Activated T-cell treated with anti-CD3 and anti-CD28 coated beads, Interleukin-2, amount 50 U/mL, for 72 hours (primary cell): Measurements from ENCODE around the gene PDZD2. TPM values are rescaled to one million over a fixed set of nuclear protein-coding genes. Genes with fewer than 3 reads are reported as not detected.
"Not testable (repeated sequence)": the region's sequence is repeated elsewhere in the genome, so short reads cannot be mapped to it uniquely, and the experiment has no call there.

ENCODE experiments used
- ATAC-seq, 2 donors: fragments of 150-1000 bp; cut with Tn5 transposase; replicated peaks in 1 of 2; 2 replicates each; pipeline ENCODE4 v1.10.0; 2021; ENCODE audit warnings: moderate library complexity in 2 of 2, mild to moderate bottlenecking in 1 of 2
- DNase-seq, 2 donors: peaks; one replicate each; pipeline ENCODE4 v3.0.0; 2021 to 2022; ENCODE audit warnings: mixed read lengths in 1 of 2
- H3K27ac Mint-ChIP-seq: one replicate; pipeline ENCODE4 v1.8.0; 2022; ENCODE audit warnings: mild to moderate bottlenecking, moderate library complexity, mixed read lengths
- H3K27me3 Mint-ChIP-seq: one replicate; pipeline ENCODE4 v1.8.0; 2022; ENCODE audit warnings: low read depth, mixed read lengths
- H3K36me3 Mint-ChIP-seq, 2 donors: one replicate each; pipeline ENCODE4 v1.8.0; 2022; ENCODE audit warnings: mixed read lengths in 2 of 2, mild to moderate bottlenecking in 1 of 2; ENCODE audit not compliant: insufficient read depth in 2 of 2
- H3K4me1 Mint-ChIP-seq: one replicate; pipeline ENCODE4 v1.8.0; 2022; ENCODE audit warnings: low read depth, mixed read lengths
- H3K4me3 Mint-ChIP-seq, 2 donors: one replicate each; pipeline ENCODE4 v1.8.0; 2022; ENCODE audit warnings: mild to moderate bottlenecking in 2 of 2, mixed read lengths in 2 of 2, moderate library complexity in 2 of 2
- H3K9me3 Mint-ChIP-seq, 2 donors: one replicate each; pipeline ENCODE4 v1.8.0; 2022; ENCODE audit warnings: mixed read lengths in 2 of 2
- total RNA-seq, 2 donors: library from RNA; stranded (reverse); gene quantifications; one replicate each; pipeline ENCODE4 v1.2.3, GENCODE V29; 2022

Gene PDZD2
- total RNA-seq, 2 donors from 2014 or later: 0.02 TPM; not detected in 1

DNA sequence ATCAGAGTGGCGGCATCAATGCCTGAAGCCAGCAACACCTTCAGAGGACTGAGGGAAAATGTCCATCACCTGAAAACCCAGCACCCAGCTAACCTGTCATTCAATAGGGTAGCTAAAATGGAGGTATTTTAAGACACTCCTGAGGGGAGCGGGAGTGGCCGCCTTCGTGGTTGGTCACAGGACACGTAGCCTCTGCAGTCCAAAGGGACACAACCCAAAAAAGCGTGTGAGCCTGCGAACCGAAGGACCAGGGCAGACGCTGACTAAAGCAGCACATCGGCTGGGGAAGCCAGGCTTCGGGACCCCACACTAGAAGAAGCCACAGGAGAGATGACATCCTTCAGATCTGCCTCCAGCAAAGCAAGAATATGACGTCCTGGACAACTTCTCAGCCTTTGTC lies 464.6 kb downstream of the PDZD2 start:
- Mint-ChIP-seq H3K4me1 (peaks cover 6% of the 10 kb centered on the region), H3K27me3 (no peaks in the 10 kb centered on the region), H3K4me3 (no peak overlapping the region), H3K9me3 (no peaks in the 10 kb centered on the region), H3K27ac (no peak overlapping the region), H3K36me3 (peaks cover 4 to 12% of the 10 kb centered on the region in 2 donors)
- ATAC-seq (no peak), DNase-seq (no peak)

GRCh38 chr5:32107291-32107690 lies 468.4 kb downstream of the PDZD2 start:
- ATAC-seq (no peak), DNase-seq (no peak)
- peaks cover 8 to 19% of the 10 kb centered on the region in 2 donors for H3K36me3 Mint-ChIP-seq
- H3K27ac Mint-ChIP-seq: no peak overlapping the region
- H3K4me1 Mint-ChIP-seq: peaks cover 4% of the 10 kb centered on the region
- H3K4me3 Mint-ChIP-seq: no peak overlapping the region
- H3K9me3 Mint-ChIP-seq: no peaks in the 10 kb centered on the region
- H3K27me3 Mint-ChIP-seq: no peaks in the 10 kb centered on the region

- Mint-ChIP-seq H3K9me3 (no peaks in the 10 kb centered on the region), H3K27me3 (no peaks in the 10 kb centered on the region), H3K4me3 (no peak overlapping the region), H3K4me1 (no peaks in the 10 kb centered on the region), H3K36me3 (peaks cover 8 to 19% of the 10 kb centered on the region in 2 donors), H3K27ac (no peak overlapping the region)
- ATAC-seq (no peak), DNase-seq (no peak)
Observed at GRCh38 chr5:32108167-32108566, 469.2 kb downstream of the PDZD2 start.

- Mint-ChIP-seq H3K9me3 (no peaks in the 10 kb centered on the region), H3K4me3 (no peak overlapping the region), H3K4me1 (no peaks in the 10 kb centered on the region), H3K27me3 (no peaks in the 10 kb centered on the region), H3K36me3 (peaks cover 6 to 13% of the 10 kb centered on the region in 2 donors), H3K27ac (no peak overlapping the region)
- ATAC-seq (no peak), DNase-seq (no peak)
Observed at GRCh38 chr5:32109236-32109635, 470.3 kb downstream of the PDZD2 start.

GRCh38 chr5:32110111-32110696 lies 471.3 kb downstream of the PDZD2 start:
- no peaks in the 10 kb centered on the region for H3K4me1 Mint-ChIP-seq
- peaks cover 6 to 13% of the 10 kb centered on the region in 2 donors for H3K36me3 Mint-ChIP-seq
- no peak overlapping the region for H3K4me3 Mint-ChIP-seq
- no peaks in the 10 kb centered on the region for H3K27me3 Mint-ChIP-seq
- ATAC-seq (no peak), DNase-seq (no peak)
- H3K27ac Mint-ChIP-seq: no peak overlapping the region
- no peaks in the 10 kb centered on the region for H3K9me3 Mint-ChIP-seq

DNA sequence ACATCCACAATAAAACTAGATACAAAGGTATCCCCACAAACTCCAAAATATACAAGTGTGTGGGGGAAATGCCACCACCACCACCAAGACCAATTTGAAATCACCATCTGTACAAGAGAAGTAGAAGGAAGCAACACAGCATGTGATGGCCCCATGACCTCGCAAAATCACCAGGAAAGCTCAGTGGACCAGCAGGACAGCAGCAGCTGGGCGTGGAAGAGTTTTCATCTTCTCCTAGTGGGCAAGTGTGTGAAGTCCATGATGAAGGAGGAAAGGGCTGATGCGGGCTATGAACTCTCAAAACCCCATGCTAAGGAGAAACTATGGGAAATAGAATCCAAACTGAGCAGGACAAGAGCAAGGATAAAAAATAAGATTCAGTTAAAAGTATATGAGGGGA lies 477.1 kb downstream of the PDZD2 start:
- Mint-ChIP-seq H3K36me3 (peaks cover 17 to 29% of the 10 kb centered on the region in 2 donors), H3K4me3 (peak overlapping the region; percentile 13 to 31), H3K27ac (peak overlapping the region; percentile 95), H3K9me3 (no peaks in the 10 kb centered on the region), H3K27me3 (no peaks in the 10 kb centered on the region), H3K4me1 (peaks cover 38% of the 10 kb centered on the region)
- no peak for ATAC-seq
- DNase-seq: no peak

DNA sequence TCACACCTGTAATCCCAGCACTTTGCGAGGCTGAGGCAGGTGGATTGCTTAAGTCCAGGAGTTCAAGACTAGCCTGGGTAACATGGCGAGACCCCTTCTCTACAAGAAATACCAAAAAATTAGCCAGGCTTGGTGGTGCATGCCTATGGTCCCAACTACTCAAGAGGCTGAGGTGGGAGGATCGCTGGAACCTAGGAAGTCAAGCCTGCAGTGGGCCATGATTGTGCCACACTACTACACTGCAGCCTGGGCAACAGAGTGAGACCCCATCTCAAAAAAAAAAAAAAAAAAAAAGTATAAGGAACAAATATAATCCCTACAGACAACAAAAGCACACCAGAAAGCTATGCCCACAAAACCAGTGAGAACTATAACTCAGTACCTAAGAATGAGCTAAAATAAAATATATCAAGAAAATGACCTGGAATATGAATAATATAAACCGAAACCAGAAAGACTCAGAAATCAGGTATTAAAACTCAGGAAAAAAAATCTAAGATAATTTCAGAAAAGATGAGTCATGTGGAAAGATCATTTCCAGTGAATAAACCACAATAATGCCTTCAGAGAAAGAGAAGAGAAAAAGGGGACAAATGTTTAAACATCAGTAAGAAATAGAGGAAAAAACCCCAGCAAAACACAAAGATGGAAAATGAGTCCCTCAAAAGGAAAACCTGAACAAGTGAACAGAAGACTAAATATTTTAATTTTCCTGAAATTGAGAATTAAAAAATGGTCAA lies 477.8 kb downstream of the PDZD2 start:
- Mint-ChIP-seq H3K36me3 (peaks cover 14 to 29% of the 10 kb centered on the region in 2 donors), H3K4me3 (peak overlapping the region in 1 of 2 donors; percentile 70), H3K27me3 (no peaks in the 10 kb centered on the region), H3K4me1 (peaks cover 42% of the 10 kb centered on the region), H3K27ac (peak overlapping the region; percentile 95), H3K9me3 (no peaks in the 10 kb centered on the region)
- ATAC-seq (no peak), DNase-seq (no peak)

- not testable (repeated sequence) for DNase-seq, H3K4me3 Mint-ChIP-seq, H3K27me3 Mint-ChIP-seq, H3K9me3 Mint-ChIP-seq, H3K27ac Mint-ChIP-seq, ATAC-seq
- Mint-ChIP-seq H3K36me3 (peaks cover 12 to 27% of the 10 kb centered on the region in 2 donors), H3K4me1 (peaks cover 64% of the 10 kb centered on the region)
Observed at GRCh38 chr5:32118922-32119321, 480.0 kb downstream of the PDZD2 start.

- Mint-ChIP-seq H3K9me3 (no peaks in the 10 kb centered on the region), H3K36me3 (peaks cover 3 to 34% of the 10 kb centered on the region in 2 donors), H3K4me3 (no peak overlapping the region), H3K4me1 (peaks cover 38% of the 10 kb centered on the region), H3K27ac (peak overlapping the region; percentile 60), H3K27me3 (no peaks in the 10 kb centered on the region)
- DNase-seq: no peak
- ATAC-seq: peak in 1 of 2 donors; percentile 31
Observed at GRCh38 chr5:32123058-32123805, 484.3 kb downstream of the PDZD2 start.

GRCh38 chr5:32123889-32124676 lies 485.2 kb downstream of the PDZD2 start:
- H3K9me3 Mint-ChIP-seq: no peaks in the 10 kb centered on the region
- no peak overlapping the region for H3K4me3 Mint-ChIP-seq
- ATAC-seq (no peak), DNase-seq (no peak)
- peaks cover 3 to 38% of the 10 kb centered on the region in 2 donors for H3K36me3 Mint-ChIP-seq
- no peaks in the 10 kb centered on the region for H3K27me3 Mint-ChIP-seq
- H3K27ac Mint-ChIP-seq: peak overlapping the region; percentile 25
- H3K4me1 Mint-ChIP-seq: peaks cover 44% of the 10 kb centered on the region

GRCh38 chr5:32126691-32127090 lies 487.8 kb downstream of the PDZD2 start:
- ATAC-seq: no peak
- peaks cover under 1 to 22% of the 10 kb centered on the region in 2 donors for H3K36me3 Mint-ChIP-seq
- no peaks in the 10 kb centered on the region for H3K27me3 Mint-ChIP-seq

DNA sequence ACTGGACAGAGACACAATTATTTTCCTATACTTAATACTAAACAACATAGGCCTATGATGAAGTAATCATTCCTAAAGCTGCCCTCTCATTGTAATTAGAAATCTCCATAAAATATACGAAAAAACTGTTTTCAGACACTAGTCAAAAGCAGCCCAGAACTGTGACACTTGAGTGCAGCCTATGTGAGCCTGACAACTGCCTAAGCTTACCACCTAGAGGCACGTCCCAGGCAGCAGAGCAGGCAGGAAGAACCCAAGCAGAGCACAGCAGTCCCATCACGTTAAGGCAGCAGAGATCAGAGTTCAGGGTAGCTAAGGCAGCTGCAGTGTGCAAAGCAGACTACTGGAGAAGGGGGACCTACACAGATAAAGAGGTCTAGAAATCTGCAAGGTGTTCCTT lies 488.8 kb downstream of the PDZD2 start:
- H3K27me3 Mint-ChIP-seq: no peaks in the 10 kb centered on the region
- H3K9me3 Mint-ChIP-seq: no peaks in the 10 kb centered on the region
- ATAC-seq: no peak
- H3K4me1 Mint-ChIP-seq: peaks cover 45% of the 10 kb centered on the region
- H3K36me3 Mint-ChIP-seq: peaks cover 0 to 21% of the 10 kb centered on the region in 2 donors
- no peak overlapping the region for H3K4me3 Mint-ChIP-seq
- H3K27ac Mint-ChIP-seq: peak overlapping the region; percentile 62
- DNase-seq: no peak

More at GRCh38 chr5:32126691-32127090, 487.8 kb downstream of the PDZD2 start:
- H3K4me1 Mint-ChIP-seq: peaks cover 51% of the 10 kb centered on the region
- H3K27ac Mint-ChIP-seq: no peak overlapping the region
- DNase-seq: no peak
- no peak overlapping the region for H3K4me3 Mint-ChIP-seq
- H3K9me3 Mint-ChIP-seq: no peaks in the 10 kb centered on the region
